Effector CD8-positive, alpha-beta T cell (primary cell): ENCODE results near the gene MAN2B2.
"Not testable (repeated sequence)": the region's sequence is repeated elsewhere in the genome, so short reads cannot be mapped to it uniquely, and the experiment has no call there.

ENCODE experiments used
- DNase-seq: peaks from one replicate; lab custom pipeline; 2025; lab: John Stamatoyannopoulos, UW

Gene MAN2B2

GRCh38 chr4:6643141-6643847, 68.3 kb downstream of the MAN2B2 start:
- DNase-seq, result no peak

DNA sequence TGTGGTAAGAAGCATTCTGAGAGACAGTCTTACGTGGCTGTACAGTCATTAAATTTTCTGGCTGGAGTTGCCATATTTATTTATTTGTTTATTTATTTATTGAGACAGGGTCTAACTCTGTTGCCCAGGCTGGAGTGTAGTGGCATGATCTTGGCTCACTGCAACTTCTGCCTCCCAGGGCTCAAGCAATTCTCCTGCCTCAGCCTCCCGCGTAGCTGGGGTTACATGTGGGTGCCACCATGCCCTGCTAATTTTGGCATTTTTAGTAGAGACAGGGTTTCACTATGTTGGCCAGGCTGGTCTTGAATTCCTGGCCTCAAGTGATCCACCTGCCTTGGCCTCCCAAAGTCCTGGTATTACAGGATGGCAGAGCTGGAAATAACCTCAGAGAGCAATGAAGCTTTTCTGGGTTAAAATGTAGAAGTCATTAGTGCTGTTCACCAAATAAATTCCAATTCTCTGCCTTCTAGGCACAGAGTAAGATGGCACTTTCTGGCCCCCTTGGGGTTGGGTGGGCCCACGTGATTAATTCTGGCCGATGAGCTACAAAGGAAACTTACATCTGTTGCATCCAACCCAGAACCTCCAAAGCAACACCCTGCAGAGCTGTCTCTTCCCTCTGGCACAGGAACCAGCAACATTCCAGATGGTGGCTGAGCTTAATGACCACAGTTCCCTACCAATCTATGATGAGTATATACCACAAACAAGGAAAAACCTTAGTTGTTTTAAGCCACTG, 70.0 kb downstream of the MAN2B2 start:
- no peak for DNase-seq

- DNase-seq, result no peak
Observed at GRCh38 chr4:6647169-6647568, 72.2 kb downstream of the MAN2B2 start.

- DNase-seq, result no peak
Observed at GRCh38 chr4:6647582-6648230, 72.7 kb downstream of the MAN2B2 start.

DNA sequence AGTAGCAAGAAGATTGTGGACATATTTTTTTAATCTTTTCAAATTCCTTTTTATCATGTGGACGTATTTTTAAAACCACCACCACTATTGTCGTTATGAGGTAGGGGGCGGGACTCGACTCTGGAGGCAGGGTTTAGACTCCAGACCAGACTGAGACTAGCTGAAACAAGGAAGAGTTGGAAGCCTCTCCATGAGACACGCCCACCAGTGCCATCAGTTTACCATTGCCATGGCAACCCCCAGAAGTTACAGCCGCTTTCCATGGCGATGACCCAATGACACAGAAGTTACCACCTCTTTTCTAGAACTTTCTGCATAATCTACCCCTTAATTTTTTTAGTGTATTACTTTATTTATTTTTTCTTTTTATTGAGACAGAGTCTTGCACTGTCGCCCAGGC, 74.2 kb downstream of the MAN2B2 start:
- no peak for DNase-seq

GRCh38 chr4:6654211-6654610, 79.2 kb downstream of the MAN2B2 start:
- not testable (repeated sequence) for DNase-seq

- DNase-seq, result not testable (repeated sequence)
Observed at GRCh38 chr4:6655291-6655690, 80.3 kb downstream of the MAN2B2 start.

- no peak for DNase-seq
Observed at GRCh38 chr4:6655924-6656323, 80.9 kb downstream of the MAN2B2 start.

- DNase-seq, result no peak
Observed at GRCh38 chr4:6657242-6658208, 82.5 kb downstream of the MAN2B2 start.

- no peak for DNase-seq
Observed at GRCh38 chr4:6658209-6658595, 83.2 kb downstream of the MAN2B2 start.

DNA sequence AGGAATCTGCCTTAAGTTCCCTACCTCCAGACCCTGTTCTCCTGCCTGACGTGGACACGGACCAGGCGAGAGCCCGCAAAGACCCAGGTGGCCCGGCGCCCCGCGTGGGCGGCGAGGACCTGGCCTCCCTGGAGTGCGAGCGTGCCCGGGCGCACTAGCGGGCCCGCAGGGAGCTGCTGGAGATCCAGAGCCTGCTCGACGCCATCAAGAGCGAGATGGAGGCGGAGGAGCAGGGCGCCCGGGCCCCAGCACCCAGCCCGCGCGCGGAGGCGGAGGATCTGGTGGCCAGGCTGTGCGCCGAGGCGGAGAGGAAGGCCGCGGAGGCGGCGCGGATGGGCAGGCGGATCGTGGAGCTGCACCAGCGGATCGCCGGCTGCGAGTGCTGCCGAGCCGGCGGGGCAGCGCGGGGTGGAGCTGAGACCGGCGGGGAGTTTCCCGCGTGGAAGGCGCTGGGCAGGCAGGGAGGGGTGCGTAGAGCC, 83.6 kb downstream of the MAN2B2 start:
- DNase-seq, result peak; percentile 22

GRCh38 chr4:6659897-6660296, 84.9 kb downstream of the MAN2B2 start:
- no peak for DNase-seq

DNA sequence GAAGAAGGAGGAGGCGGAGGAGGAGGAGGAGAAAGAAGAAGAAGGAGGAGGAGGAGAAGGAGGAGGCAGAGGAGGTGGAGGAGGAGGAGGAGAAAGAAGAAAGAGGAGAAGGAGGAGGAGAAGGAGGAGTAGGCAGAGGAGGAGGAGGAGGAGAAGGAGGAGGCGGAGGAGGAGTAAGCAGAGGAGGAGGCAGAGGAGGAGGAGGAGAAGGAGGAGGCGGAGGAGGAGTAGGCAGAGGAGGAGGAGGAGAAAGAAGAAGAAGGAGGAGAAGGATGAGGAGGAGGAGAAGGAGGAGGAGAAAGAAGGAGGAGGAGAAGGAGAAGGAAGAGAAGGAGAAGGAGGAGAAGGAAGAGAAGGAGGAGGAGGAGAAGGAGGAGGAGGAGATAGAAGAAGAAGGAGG, 85.4 kb downstream of the MAN2B2 start:
- no peak for DNase-seq

GRCh38 chr4:6662591-6662990, 87.6 kb downstream of the MAN2B2 start:
- DNase-seq, result no peak

DNA sequence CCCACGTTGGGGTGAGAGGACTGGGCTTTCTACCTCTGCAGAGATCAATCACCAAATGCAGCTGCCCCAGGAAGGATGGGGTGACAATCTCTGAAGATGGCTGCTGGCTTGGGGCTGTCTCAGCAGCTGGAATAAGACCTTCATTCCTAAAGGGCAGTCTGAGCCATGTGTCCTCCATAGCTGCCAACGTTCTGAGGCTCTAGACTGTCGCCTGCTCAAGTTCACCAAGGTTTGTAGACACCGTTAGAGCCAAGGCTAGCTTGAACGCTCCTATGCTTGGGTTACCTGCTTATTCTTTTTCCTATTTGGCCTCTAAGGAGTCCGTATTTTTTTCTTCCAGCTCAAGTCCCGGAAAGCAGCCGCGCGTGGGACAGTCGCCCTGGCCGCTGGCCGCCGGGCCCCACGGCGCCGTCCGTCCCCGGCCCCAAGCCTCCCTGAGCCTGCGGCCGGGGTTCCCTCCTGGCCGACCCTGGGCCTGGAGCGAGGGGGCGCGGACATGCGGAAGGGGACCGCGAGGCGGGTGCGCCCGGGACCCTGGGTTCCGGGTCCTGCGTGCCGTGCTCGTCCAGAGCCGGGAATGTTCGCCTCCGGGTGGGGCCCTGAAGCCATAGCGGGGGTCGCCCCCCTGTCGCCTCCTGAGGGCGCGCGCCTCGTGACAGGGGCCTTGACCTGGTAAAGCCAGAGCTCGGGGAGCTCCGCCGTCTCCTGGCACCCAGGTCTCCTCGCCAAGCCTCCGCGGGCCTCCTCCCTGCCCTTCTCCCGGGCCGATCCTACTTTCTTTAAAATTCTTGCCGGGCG, 88.8 kb downstream of the MAN2B2 start:
- no peak for DNase-seq

- DNase-seq, result no peak
Observed at GRCh38 chr4:6665320-6665654, 90.3 kb downstream of the MAN2B2 start.

DNA sequence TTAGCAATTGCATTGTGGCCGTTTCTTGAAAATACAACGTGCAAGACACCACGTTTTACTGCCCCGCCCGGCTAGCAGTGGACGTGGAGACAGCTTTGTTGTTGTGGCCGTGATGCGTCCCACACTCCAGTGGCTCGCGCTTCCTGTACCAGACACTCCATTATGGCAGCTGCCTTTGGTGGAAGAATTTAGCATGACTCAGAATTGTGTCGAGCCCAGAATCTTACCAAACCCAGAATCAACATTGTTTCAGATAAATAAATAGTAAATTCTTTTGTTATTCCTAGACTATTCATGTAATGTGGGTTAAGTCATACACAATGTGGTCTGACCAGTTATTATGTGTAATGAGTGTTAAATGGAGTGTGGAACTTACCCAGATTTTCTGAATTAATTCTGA, 93.4 kb downstream of the MAN2B2 start:
- no peak for DNase-seq

DNA sequence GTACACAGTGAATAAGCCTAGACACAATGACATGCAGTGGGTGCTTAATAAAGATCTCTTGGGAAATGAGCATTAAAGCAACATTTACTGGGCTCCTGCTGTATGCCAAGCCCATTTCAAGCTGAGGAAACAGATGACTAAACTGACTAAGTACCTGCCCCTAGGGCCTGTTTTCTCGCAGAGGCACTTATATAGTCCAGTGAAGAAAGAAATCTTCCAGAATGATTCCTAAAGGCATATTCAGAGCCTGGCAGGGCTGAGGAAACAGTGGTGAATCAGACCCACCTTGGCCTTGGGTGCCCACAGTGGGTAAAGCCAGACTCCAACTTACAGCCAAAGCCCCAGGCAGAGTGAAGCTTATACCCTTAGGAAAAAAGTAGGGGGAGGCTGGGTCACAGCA, 96.7 kb downstream of the MAN2B2 start:
- DNase-seq, result no peak

DNA sequence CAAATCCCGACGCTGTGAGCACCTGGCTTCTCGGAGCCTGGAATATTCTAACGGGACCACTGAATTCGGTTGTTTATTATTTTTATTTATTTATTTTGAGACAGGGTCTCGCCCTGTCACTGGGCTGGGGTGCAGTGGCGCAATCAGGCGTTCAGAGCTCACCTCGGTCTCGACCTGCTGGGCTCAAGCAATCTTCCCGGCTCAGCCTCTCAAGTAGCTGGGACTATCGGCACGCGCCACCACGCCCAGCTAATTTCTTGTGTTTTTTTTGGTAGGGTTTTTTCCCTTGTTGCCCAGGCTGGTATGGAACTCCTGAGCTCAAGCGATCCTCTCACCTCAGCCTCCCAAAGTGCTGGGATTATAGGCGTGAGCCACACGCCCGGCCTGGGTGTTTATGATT, 97.1 kb downstream of the MAN2B2 start:
- no peak for DNase-seq

GRCh38 chr4:6672541-6673190, 97.7 kb downstream of the MAN2B2 start:
- DNase-seq, result not testable (repeated sequence)
